ENCODE results near the gene PRKACB.

- TF ChIP-seq CTCF (IDR thresholded peaks at IDR 0.05; ENCODE audit: low read depth, low read length, missing input control): no peak
- TF ChIP-seq REST (IDR thresholded peaks at IDR 0.05): no peak
- no peak for TF ChIP-seq MAX (IDR thresholded peaks at IDR 0.05)
- TF ChIP-seq TAF1 (conservative IDR thresholded peaks at IDR 0.05): no peak
These were observed 42.9 kb upstream of the PRKACB start for GRCh38 chr1:84101204-84101603.
